GM06990 (cell line): ENCODE data around the gene RPL35.

Source experiments
- DNase-seq: peaks from one replicate; pipeline ENCODE4 v3.0.0-alpha.2; 2011; ENCODE audit not compliant: insufficient read length; ENCODE audit errors: extremely low read depth
- H3K27me3 ChIP-seq: replicated peaks from 2 replicates; pipeline ENCODE4 v1.6.0; 2011; ENCODE audit warnings: low read length; ENCODE audit not compliant: control insufficient read depth, insufficient read depth
- H3K36me3 ChIP-seq: 2 replicates; pipeline ENCODE4 v1.5.1; 2011; ENCODE audit warnings: low read length; ENCODE audit not compliant: control insufficient read depth, insufficient read depth
- H3K4me3 ChIP-seq: replicated peaks from 2 replicates; pipeline ENCODE4 v1.5.1; 2011; ENCODE audit warnings: low read depth, mild to moderate bottlenecking, control low read depth, low read length
- CTCF ChIP-seq: IDR thresholded peaks from 2 replicates; pipeline ENCODE4 v1.5.1; 2011; ENCODE audit warnings: low read length, control low read depth, mild to moderate bottlenecking, inconsistent platforms; ENCODE audit not compliant: insufficient read depth, poor library complexity, severe bottlenecking

Gene RPL35

GRCh38 chr9:124859803-124860581 is 1.8 kb downstream of the RPL35 start:
- Histone ChIP-seq H3K36me3 (peaks cover 38% of the 10 kb centered on the region), H3K27me3 (no peaks in the 10 kb centered on the region), H3K4me3 (peak overlapping the region; percentile 95)
- DNase-seq, result no peak
- TF ChIP-seq CTCF, result no peak

GRCh38 chr9:124858330-124859046 is 3.3 kb downstream of the RPL35 start:
- Histone ChIP-seq H3K27me3 (no peaks in the 10 kb centered on the region), H3K4me3 (no peak overlapping the region), H3K36me3 (peaks cover 38% of the 10 kb centered on the region)
- TF ChIP-seq CTCF, result peak; percentile 23
- no peak for DNase-seq

GRCh38 chr9:124857533-124858162 is 4.1 kb downstream of the RPL35 start:
- no peak for TF ChIP-seq CTCF
- DNase-seq, result no peak
- Histone ChIP-seq H3K27me3 (no peaks in the 10 kb centered on the region), H3K36me3 (peaks cover 38% of the 10 kb centered on the region), H3K4me3 (no peak overlapping the region)

GRCh38 chr9:124855944-124856765 is 5.6 kb downstream of the RPL35 start:
- Histone ChIP-seq H3K4me3 (no peak overlapping the region), H3K27me3 (no peaks in the 10 kb centered on the region), H3K36me3 (peaks cover 38% of the 10 kb centered on the region)
- peak; percentile 55 for DNase-seq
- TF ChIP-seq CTCF, result peak; percentile 57

- no peak overlapping the region for H3K4me3 ChIP-seq
- TF ChIP-seq CTCF, result no peak
- peaks cover 36% of the 10 kb centered on the region for H3K36me3 ChIP-seq
- peak; percentile 58 for DNase-seq
- H3K27me3 ChIP-seq, result no peaks in the 10 kb centered on the region
Observed at GRCh38 chr9:124855566-124855943, 6.2 kb downstream of the RPL35 start.
